LoVo (cell line): ENCODE results near the gene DVL1.
"Not testable (repeated sequence)": the region's sequence is repeated elsewhere in the genome, so short reads cannot be mapped to it uniquely, and the experiment has no call there.

Experiments
- DNase-seq: peaks from one replicate; pipeline ENCODE4 v3.0.0-alpha.2; 2016; ENCODE audit warnings: low spot score

Gene DVL1

GRCh38 chr1:1324524-1325287 lies 24.5 kb downstream of the DVL1 start, which contains the start of the genes CPTP and INTS11:
Gene CPTP, plus strand, starts transcription at chr1:1324802. Its CDS starts 2,109 bp downstream, at chr1:1326911.
Gene INTS11, minus strand, starts transcription at chr1:1324660. Its CDS starts 52 bp downstream, at chr1:1324608.
- peak; percentile 94 for DNase-seq

- DNase-seq: no peak
Observed at GRCh38 chr1:1324084-1324523, 25.1 kb downstream of the DVL1 start.

GRCh38 chr1:1322952-1323351 lies 26.3 kb downstream of the DVL1 start:
- DNase-seq: no peak

GRCh38 chr1:1322418-1322817 lies 26.8 kb downstream of the DVL1 start:
- DNase-seq: no peak

GRCh38 chr1:1321477-1321876 lies 27.7 kb downstream of the DVL1 start:
- DNase-seq: no peak

GRCh38 chr1:1320666-1321448 lies 28.4 kb downstream of the DVL1 start:
- no peak for DNase-seq

GRCh38 chr1:1319646-1319941 lies 29.6 kb downstream of the DVL1 start:
- no peak for DNase-seq

GRCh38 chr1:1318777-1319645 lies 30.2 kb downstream of the DVL1 start:
- DNase-seq: no peak

GRCh38 chr1:1318131-1318652 lies 31.0 kb downstream of the DVL1 start:
- peak; percentile 72 for DNase-seq

- no peak for DNase-seq
Observed at GRCh38 chr1:1317420-1317819, 31.8 kb downstream of the DVL1 start.

GRCh38 chr1:1316199-1316598 lies 33.0 kb downstream of the DVL1 start:
- DNase-seq: not testable (repeated sequence)

GRCh38 chr1:1315435-1315954 lies 33.7 kb downstream of the DVL1 start:
- DNase-seq: no peak

GRCh38 chr1:1314678-1315335 lies 34.4 kb downstream of the DVL1 start:
- no peak for DNase-seq

- DNase-seq: no peak
Observed at GRCh38 chr1:1314237-1314586, 35.0 kb downstream of the DVL1 start.

- no peak for DNase-seq
Observed at GRCh38 chr1:1313500-1314236, 35.5 kb downstream of the DVL1 start.

GRCh38 chr1:1312450-1313314 lies 36.5 kb downstream of the DVL1 start:
- DNase-seq: no peak

GRCh38 chr1:1311107-1312104 lies 37.8 kb downstream of the DVL1 start:
- DNase-seq: no peak

GRCh38 chr1:1310476-1311053 lies 38.7 kb downstream of the DVL1 start:
- DNase-seq: no peak
